Coronary artery (tissue), 2 donors: ENCODE results near the gene SMARCD3.

ENCODE experiments used
- DNase-seq: peaks from one replicate; pipeline ENCODE4 v3.0.0-alpha.2; 2017; ENCODE audit warnings: low spot score
- H3K27ac ChIP-seq, 2 donors: fragments of 200-600 bp; sonication (generic); one replicate each; pipeline ENCODE4 v1.5.1; 2016 to 2019
- H3K4me3 ChIP-seq: fragments of 200-600 bp; sonication (generic); 2 replicates; pipeline ENCODE4 v1.5.1; 2016; ENCODE audit warnings: mild to moderate bottlenecking, moderate library complexity
- TF ChIP-seq, protein P1 (sequence below): fragments of 200-600 bp; sonication (generic); IDR thresholded peaks from one replicate; pipeline ENCODE4 v1.5.1; 2019; ENCODE audit warnings: antibody characterized with exemption

The SMARCD3 gene

DNA sequence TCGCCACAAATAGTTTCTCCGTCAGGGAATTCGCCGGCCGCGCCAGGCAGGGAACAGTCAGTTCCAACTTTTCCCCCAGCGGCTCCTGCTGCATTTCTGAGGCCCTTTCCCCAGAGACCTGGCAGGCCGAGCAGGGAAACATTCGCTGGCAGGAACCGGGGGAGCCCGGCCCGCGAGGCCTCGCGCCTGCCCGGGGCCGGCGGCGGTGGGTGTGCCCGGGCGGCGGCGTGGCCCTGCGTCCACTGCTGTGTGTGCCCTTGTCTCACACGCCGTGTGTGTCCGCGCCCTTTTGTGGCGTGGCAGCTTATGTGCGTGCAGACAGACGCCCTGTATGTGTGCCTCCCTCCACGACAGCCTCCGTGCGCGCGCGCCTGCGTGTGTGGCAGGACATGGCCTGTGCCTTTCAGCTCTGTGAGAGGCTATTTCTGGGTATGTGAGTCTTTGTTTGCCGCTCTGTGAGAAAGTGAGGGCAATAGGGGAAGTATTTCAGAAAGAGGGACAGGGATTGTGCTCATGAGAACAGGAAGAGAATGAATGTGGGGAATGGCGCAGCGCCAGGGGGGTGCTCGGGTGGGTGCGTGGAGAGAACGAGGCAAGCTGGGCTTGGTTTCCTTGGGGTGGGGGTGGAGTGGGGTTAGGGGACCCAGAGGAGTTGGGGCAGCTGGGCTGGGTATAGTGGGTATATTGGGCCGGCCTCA is 689 bp upstream of the SMARCD3 start:
- peak overlapping the region; percentile 94 for H3K4me3 ChIP-seq
- DNase-seq = peak; percentile 94
- peak overlapping the region; percentile 97 to 99 for H3K27ac ChIP-seq
- TF ChIP-seq, protein P1, sequence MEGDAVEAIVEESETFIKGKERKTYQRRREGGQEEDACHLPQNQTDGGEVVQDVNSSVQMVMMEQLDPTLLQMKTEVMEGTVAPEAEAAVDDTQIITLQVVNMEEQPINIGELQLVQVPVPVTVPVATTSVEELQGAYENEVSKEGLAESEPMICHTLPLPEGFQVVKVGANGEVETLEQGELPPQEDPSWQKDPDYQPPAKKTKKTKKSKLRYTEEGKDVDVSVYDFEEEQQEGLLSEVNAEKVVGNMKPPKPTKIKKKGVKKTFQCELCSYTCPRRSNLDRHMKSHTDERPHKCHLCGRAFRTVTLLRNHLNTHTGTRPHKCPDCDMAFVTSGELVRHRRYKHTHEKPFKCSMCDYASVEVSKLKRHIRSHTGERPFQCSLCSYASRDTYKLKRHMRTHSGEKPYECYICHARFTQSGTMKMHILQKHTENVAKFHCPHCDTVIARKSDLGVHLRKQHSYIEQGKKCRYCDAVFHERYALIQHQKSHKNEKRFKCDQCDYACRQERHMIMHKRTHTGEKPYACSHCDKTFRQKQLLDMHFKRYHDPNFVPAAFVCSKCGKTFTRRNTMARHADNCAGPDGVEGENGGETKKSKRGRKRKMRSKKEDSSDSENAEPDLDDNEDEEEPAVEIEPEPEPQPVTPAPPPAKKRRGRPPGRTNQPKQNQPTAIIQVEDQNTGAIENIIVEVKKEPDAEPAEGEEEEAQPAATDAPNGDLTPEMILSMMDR = no peak

DNA sequence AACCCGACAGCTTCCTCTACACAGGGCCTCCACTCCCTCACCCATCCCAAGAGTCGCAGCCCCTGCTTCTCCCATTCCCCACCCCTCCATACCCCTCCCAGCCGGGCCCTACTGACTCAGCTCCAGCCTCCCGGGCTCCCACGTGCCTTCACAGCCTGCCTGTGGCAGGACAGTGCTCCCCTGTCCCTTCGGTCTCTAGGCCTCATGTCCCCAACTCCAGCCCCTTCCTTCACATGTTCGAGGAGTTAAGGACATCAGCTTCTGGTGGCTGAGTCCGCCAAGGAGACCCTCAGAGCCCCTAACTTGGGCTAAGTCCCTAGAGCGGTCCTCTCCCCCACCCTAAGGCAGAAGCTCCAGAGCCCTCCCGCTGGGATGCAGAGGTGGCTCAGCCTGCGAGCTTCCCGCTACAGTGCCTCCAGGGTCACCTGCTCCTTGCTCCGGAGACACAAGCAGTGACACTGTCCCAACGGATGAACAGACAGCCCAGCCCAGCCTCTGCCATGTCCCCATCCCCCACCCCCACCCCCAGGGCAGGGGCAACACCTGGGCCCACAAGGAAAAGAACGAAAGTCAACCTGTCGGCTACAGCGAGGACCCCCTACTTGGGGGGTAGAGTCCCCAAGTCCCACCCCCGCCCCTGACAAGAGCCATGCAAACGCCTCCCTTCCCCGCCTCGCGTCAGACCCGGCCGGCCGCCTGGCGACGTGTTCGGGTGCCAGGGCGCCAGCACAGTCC is 716 bp downstream of the SMARCD3 start:
- DNase-seq = no peak
- Histone ChIP-seq H3K27ac (peak overlapping the region; percentile 97 to 99), H3K4me3 (peak overlapping the region; percentile 94)
- TF ChIP-seq, protein P1 = no peak

DNA sequence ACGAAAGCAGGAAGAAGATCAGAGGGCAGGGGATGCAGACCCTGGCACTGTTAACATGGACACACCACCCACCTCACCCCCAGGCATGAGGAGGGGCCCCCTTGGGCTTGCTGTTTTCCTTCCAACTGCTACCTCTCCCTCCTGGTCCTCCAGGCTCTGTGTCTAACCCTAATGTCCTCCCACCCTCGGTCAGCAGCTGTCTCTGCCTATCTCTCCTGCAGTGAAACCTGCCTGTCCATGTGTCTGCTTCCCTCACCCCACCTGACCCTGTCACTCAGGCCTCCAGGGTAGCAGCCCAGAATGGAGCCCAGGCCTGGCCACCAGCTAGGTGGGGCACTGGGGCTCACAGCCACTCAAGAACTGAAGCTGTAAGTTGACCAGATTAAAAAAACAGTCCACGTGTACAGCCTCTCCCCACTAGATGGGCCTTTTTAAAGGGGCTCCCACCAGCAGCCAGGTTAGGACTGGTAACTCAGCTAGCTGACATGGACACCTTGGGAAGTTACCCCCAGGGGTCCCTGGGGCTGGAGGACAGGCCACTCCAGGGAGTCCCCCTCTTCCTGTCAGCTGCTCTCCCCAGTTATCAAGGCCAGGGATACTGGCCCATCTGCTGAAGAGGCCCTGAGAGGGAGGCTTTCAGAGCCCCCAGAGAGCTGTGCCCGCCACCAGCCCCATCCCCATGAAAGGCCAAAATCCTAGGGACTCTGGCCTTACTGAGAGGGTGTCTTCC is 1.5 kb downstream of the SMARCD3 start:
- TF ChIP-seq, protein P1 = no peak
- no peak for DNase-seq
- H3K4me3 ChIP-seq = peak overlapping the region; percentile 94
- peak overlapping the region; percentile 97 to 99 for H3K27ac ChIP-seq

DNA sequence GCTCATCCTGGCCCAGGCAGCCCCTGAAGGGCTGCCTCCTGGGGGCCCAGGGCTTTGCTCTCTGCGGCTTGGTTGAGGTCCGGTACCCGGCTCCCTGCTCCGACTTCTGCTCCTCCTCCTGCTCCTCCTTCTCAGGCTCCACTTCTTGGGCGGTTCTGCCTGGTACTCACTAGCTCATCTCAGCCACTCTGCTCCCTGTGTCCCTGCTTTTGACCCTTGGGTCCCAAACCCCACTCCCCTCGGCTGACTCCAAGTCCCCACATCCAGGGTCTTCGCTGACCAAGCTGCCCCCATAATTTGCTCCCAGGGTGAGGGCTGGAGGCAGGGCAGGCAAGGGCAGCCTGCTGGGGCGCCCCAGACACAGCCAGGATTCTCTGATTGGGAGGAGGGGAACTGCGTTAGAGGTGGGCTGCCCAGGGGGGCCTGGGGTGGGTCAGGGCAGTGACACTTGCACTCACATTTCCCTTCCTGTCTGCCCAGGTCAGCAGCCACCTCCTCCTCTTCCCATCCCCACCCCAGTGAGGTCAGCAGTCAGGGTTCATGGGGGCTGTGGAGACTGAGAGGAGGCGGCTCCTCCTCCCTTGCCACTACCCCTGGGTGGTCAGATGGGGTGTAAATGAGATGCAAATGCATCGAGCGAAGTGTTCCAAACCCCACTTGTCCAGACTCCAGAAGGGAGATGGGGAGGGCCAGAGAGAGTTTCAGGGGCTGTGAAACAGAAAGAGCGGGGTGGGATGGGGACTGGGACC is 2.2 kb downstream of the SMARCD3 start:
- DNase-seq = no peak
- TF ChIP-seq, protein P1 = no peak

DNA sequence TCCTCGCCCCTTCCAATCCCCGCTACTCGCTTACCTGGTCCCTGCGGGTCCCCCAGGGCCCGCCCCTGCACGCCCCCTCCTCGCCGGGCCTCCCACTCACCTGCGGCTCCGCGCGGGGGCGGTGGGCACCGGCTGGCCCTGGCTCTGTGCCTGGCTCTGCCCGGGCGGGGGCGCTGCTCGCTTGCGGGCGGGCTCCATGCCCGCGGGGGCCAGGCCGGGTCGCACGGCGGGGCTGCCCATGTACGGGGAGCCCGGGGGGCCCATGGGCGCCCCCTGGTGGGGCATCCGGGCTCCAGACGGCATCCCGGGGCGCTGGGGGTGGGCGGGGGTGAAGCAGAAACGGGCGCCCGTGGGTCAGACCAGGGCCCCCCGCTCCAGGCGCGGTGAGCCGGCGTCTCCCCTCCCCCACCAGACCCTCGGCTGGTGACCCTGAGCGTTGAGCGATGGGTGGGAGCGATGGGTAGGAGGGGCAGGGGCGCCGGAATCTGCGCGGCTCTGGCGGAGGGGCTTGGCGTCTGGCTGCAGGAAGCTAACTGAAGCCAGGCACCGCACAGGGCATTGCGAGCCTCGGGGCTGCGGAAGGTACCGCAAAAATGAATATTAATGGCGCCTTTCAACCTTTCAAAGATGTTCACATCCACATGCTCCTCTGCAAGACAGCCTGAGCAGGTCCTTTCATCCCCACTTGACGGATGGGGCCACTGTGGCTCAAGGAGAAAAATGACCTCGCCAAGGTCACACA is 3.0 kb downstream of the SMARCD3 start:
- peak overlapping the region; percentile 97 to 99 for H3K27ac ChIP-seq
- H3K4me3 ChIP-seq = peak overlapping the region; percentile 94
- no peak for DNase-seq
- TF ChIP-seq, protein P1 = peak; percentile 91

More for the DNA sequence above, 2.2 kb downstream of the SMARCD3 start:
- Histone ChIP-seq H3K4me3 (peak overlapping the region; percentile 94), H3K27ac (peak overlapping the region; percentile 97 to 99)

DNA sequence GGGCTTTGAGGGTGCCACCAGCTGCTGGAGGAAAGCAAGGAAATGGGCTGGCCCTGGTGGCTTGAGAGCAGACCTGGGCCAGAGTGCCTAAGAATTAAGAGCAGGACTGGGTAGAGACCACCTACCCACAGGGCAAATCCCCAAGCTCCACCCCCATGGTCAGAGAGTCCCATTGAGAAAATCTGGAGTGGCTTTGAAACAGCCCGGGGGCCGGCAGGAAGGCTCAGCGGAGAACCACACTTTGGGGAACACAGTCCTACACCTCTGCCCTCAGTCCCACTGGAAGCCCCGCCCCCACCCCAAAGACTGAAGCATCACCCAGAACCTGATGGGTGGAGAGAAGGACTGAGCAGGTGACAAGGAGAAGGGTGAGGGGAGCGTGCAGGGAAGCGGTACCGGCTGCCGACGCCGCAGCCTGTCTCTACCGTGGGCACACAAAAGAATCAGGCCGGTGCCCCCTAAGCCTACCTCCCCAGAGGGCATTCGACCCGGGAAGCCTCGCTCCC is 3.6 kb downstream of the SMARCD3 start:
- no peak for DNase-seq
- peak overlapping the region; percentile 94 for H3K4me3 ChIP-seq
- TF ChIP-seq, protein P1 = no peak
- peak overlapping the region; percentile 61 to 99 for H3K27ac ChIP-seq
